Body of pancreas (tissue), 4 donors: Measurements from ENCODE around the gene GFAP. TPM values are rescaled to one million over a fixed set of nuclear protein-coding genes. Genes with fewer than 3 reads are reported as not detected.

ENCODE experiments used
- ATAC-seq: fragments of 150-250 bp; one replicate; pipeline ENCODE4 v1.9.1; 2016
- DNase-seq, 4 donors: peaks; one replicate each; pipeline ENCODE4 v3.0.0-alpha.2; 2019
- H3K27ac ChIP-seq, 4 donors: fragments of 200-600 bp; sonication (generic); 1 replicate in 3 of 4; 2 replicates in 1 of 4; pipeline versions ENCODE4 v1.5.1 to v1.6.1; 2016 to 2019; ENCODE audit warnings: mild to moderate bottlenecking in 1 of 4, mixed read lengths in 1 of 4, moderate library complexity in 1 of 4
- H3K27me3 ChIP-seq, 2 donors: fragments of 200-600 bp; sonication (generic); one replicate each; pipeline ENCODE4 v1.6.0; 2016; ENCODE audit warnings: mild to moderate bottlenecking in 1 of 2
- H3K36me3 ChIP-seq, 2 donors: fragments of 200-600 bp; sonication (generic); replicated peaks in 1 of 2; 2 replicates each; pipeline ENCODE4 v1.5.1; 2016; ENCODE audit warnings: low read depth in 2 of 2; ENCODE audit not compliant: insufficient read depth in 1 of 2
- H3K4me1 ChIP-seq: fragments of 200-600 bp; sonication (generic); one replicate; pipeline ENCODE4 v1.6.0; 2016
- H3K4me3 ChIP-seq, 2 donors: fragments of 200-600 bp; sonication (generic); 1 replicate in 1 of 2; 2 replicates in 1 of 2; pipeline ENCODE4 v1.5.1; 2016 to 2019
- H3K9me3 ChIP-seq, 3 donors: fragments of 200-600 bp; sonication (generic); 1 replicate in 2 of 3; 2 replicates in 1 of 3; pipeline ENCODE4 v1.5.1; 2016
- POLR2A ChIP-seq, 3 donors: fragments of 450-650 bp; IDR thresholded peaks; one replicate each; pipeline ENCODE4 v1.6.1; 2016; ENCODE audit warnings: antibody characterized with exemption in 3 of 3, mild to moderate bottlenecking in 2 of 3
- WGBS, 2 donors: methylation state at CpG; one replicate each; pipeline ENCODE4 v1.1.5; 2017; 5-methylcytosine and 5-hydroxymethylcytosine counted together
- intact Hi-C: fragments of 100-400 bp; cut with DNase I; formaldehyde crosslinking; loops from one replicate; pipeline ENCODE4 v1.15.1; 2023
- total RNA-seq, 2 donors: library from RNA; depleted of rRNA; stranded (reverse); fragments of >200 nt; gene quantifications; one replicate each; pipeline ENCODE4 v1.1.0, GENCODE V29; 2016
- TF ChIP-seq, protein P1 (sequence below), 7 experiments: fragments of 450-650 bp in 4 of 7; fragments of 200-600 bp in 3 of 7; sonication (generic) in 3 of 7; IDR thresholded peaks; one replicate each; pipeline ENCODE4 v1.5.1; 2016 to 2019; ENCODE audit warnings: antibody characterized with exemption in 7 of 7

Gene GFAP
- total RNA-seq, 2 donors from 2014 or later: 2.0 to 7.0 TPM

GRCh38 chr17:44875761-44876160 lies 39.5 kb downstream of the GFAP start:
- no peaks in the 10 kb centered on the region for H3K9me3 ChIP-seq
- ATAC-seq: no peak
- TF ChIP-seq POLR2A (IDR thresholded peaks at IDR 0.05): no peak
- TF ChIP-seq, protein P1, sequence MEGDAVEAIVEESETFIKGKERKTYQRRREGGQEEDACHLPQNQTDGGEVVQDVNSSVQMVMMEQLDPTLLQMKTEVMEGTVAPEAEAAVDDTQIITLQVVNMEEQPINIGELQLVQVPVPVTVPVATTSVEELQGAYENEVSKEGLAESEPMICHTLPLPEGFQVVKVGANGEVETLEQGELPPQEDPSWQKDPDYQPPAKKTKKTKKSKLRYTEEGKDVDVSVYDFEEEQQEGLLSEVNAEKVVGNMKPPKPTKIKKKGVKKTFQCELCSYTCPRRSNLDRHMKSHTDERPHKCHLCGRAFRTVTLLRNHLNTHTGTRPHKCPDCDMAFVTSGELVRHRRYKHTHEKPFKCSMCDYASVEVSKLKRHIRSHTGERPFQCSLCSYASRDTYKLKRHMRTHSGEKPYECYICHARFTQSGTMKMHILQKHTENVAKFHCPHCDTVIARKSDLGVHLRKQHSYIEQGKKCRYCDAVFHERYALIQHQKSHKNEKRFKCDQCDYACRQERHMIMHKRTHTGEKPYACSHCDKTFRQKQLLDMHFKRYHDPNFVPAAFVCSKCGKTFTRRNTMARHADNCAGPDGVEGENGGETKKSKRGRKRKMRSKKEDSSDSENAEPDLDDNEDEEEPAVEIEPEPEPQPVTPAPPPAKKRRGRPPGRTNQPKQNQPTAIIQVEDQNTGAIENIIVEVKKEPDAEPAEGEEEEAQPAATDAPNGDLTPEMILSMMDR (IDR thresholded peaks at IDR 0.05): no peak
- H3K4me3 ChIP-seq: no peak overlapping the region
- DNase-seq: no peak
- no peaks in the 10 kb centered on the region for H3K4me1 ChIP-seq
- no peaks in the 10 kb centered on the region for H3K27me3 ChIP-seq
- intact Hi-C loops: no loop called here
- H3K36me3 ChIP-seq: peaks cover 11 to 28% of the 10 kb centered on the region in 2 donors
- H3K27ac ChIP-seq: no peak overlapping the region
- 91 to 94% methylated on average over 6 of the region's 6 CpGs for WGBS, 2 donors

- ATAC-seq (no peak), DNase-seq (no peak)
- H3K9me3 ChIP-seq: no peaks in the 10 kb centered on the region
- H3K27me3 ChIP-seq: no peaks in the 10 kb centered on the region
- WGBS, 2 donors: 79 to 88% methylated on average over 9 of the region's 9 CpGs
- TF ChIP-seq POLR2A (IDR thresholded peaks at IDR 0.05): no peak
- TF ChIP-seq, protein P1 (IDR thresholded peaks at IDR 0.05): no peak
- intact Hi-C loops: no loop called here
- no peaks in the 10 kb centered on the region for H3K4me1 ChIP-seq
- no peak overlapping the region for H3K27ac ChIP-seq
- H3K36me3 ChIP-seq: peaks cover 11 to 28% of the 10 kb centered on the region in 2 donors
- no peak overlapping the region for H3K4me3 ChIP-seq
Observed at GRCh38 chr17:44872131-44872768, 43.0 kb downstream of the GFAP start.

DNA sequence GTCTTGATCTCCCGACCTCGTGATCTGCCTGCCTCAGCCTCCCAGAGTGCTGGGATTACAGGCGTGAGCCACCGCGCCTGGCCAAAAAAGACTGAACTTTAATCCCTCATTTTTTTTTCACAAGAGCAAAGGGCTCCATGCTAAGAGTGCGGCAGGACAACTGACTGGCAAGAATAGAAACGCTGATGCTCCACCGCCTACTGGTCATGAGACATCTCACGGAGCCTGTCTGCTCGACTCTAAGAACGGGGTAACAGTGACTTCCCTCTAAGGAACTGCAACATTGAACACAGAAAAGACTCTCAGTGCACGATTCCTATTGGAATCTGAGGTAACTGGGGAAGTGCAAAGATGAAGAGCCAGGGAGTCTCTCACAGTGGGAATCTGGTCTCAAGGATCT lies 43.7 kb downstream of the GFAP start:
- Histone ChIP-seq H3K4me3 (no peak overlapping the region), H3K27me3 (no peaks in the 10 kb centered on the region), H3K36me3 (peaks cover 11 to 31% of the 10 kb centered on the region in 2 donors), H3K4me1 (no peaks in the 10 kb centered on the region), H3K27ac (no peak overlapping the region), H3K9me3 (no peaks in the 10 kb centered on the region)
- ATAC-seq (no peak), DNase-seq (no peak)
- TF ChIP-seq, protein P1 (IDR thresholded peaks at IDR 0.05): no peak
- WGBS, 2 donors: 93% methylated on average over 12 of the region's 12 CpGs
- intact Hi-C loops: no loop called here

DNA sequence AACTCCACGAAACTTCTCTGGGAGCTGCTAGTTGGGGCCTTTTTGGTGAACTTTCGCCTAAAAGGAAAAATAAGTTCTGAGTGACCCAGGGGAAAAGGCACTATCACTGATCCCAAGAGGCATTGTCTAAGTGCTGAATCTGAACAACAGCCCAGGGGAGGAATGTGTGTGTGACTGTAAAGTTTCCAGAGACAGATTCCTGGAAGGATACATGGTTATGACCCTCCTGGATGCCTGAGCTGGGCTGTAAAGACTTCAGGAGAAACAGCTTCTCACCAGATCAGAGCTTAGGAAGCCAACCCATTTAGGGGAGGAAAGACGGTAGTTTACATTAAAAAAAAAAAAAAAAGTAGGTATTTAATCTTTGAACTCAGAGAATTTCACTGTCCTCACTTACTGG lies 47.5 kb downstream of the GFAP start:
- peaks cover 14 to 28% of the 10 kb centered on the region in 2 donors for H3K36me3 ChIP-seq
- H3K27me3 ChIP-seq: no peaks in the 10 kb centered on the region
- no peak for ATAC-seq
- DNase-seq: no peak
- TF ChIP-seq, protein P1 (IDR thresholded peaks at IDR 0.05): no peak
- no peak for TF ChIP-seq POLR2A (IDR thresholded peaks at IDR 0.05)
- intact Hi-C loops: loop anchor here (5.0 kb wide), 1 partner anchor 96 kb away; no protein-coding TSS in a partner anchor
- H3K4me1 ChIP-seq: no peaks in the 10 kb centered on the region
- H3K9me3 ChIP-seq: no peaks in the 10 kb centered on the region
- WGBS, 2 donors: 88 to 92% methylated on average over 3 of the region's 3 CpGs
- no peak overlapping the region for H3K27ac ChIP-seq
- no peak overlapping the region for H3K4me3 ChIP-seq

- H3K9me3 ChIP-seq: no peaks in the 10 kb centered on the region
- H3K4me1 ChIP-seq: no peaks in the 10 kb centered on the region
- TF ChIP-seq POLR2A (IDR thresholded peaks at IDR 0.05): no peak
- TF ChIP-seq, protein P1 (IDR thresholded peaks at IDR 0.05): no peak
- DNase-seq (no peak), ATAC-seq (no peak)
- H3K4me3 ChIP-seq: no peak overlapping the region
- H3K36me3 ChIP-seq: peaks cover 3 to 33% of the 10 kb centered on the region in 2 donors
- H3K27me3 ChIP-seq: no peaks in the 10 kb centered on the region
- H3K27ac ChIP-seq: no peak overlapping the region
- intact Hi-C loops: loop anchor here (5.0 kb wide), 1 partner anchor 94 kb away; no protein-coding TSS in a partner anchor
- 84 to 87% methylated on average over 6 of the region's 6 CpGs for WGBS, 2 donors
Observed at GRCh38 chr17:44865931-44866330, 49.4 kb downstream of the GFAP start.
